Kidney epithelial cell (primary cell): ENCODE data around the gene ERGIC3. TPM values are rescaled to one million over a fixed set of nuclear protein-coding genes. Genes with fewer than 3 reads are reported as not detected.

Experiments used
- DNase-seq: peaks from one replicate; pipeline ENCODE4 v3.0.0-alpha.2; 2010; ENCODE audit warnings: low read depth
- H3K27me3 ChIP-seq: 2 replicates; pipeline ENCODE4 v1.6.0; 2011; ENCODE audit warnings: low read length; ENCODE audit not compliant: control insufficient read depth, insufficient read depth
- H3K36me3 ChIP-seq: 2 replicates; pipeline ENCODE4 v1.5.1; 2011; ENCODE audit warnings: low read length; ENCODE audit not compliant: control insufficient read depth, insufficient read depth
- H3K4me3 ChIP-seq: 2 replicates; pipeline ENCODE4 v1.5.1; 2011; ENCODE audit warnings: low read depth, mild to moderate bottlenecking, control low read depth, low read length
- total RNA-seq: library from RNA; depleted of rRNA; stranded (reverse); fragments of >200 nt; gene quantifications from 2 replicates; pipeline ENCODE4 v1.2.3, GENCODE V29; 2015
- TF ChIP-seq, protein P1 (sequence below): IDR thresholded peaks from 2 replicates; pipeline ENCODE4 v1.5.1; 2011; ENCODE audit warnings: mild to moderate bottlenecking, moderate library complexity, low read length, control low read depth, inconsistent platforms; ENCODE audit not compliant: insufficient read depth, poor library complexity, severe bottlenecking

Gene ERGIC3
- total RNA-seq, 1 donor from 2014 or later = 215 TPM

GRCh38 chr20:35560541-35560940 lies 18.7 kb downstream of the ERGIC3 start:
- H3K27me3 ChIP-seq = no peaks in the 10 kb centered on the region
- TF ChIP-seq, protein P1, sequence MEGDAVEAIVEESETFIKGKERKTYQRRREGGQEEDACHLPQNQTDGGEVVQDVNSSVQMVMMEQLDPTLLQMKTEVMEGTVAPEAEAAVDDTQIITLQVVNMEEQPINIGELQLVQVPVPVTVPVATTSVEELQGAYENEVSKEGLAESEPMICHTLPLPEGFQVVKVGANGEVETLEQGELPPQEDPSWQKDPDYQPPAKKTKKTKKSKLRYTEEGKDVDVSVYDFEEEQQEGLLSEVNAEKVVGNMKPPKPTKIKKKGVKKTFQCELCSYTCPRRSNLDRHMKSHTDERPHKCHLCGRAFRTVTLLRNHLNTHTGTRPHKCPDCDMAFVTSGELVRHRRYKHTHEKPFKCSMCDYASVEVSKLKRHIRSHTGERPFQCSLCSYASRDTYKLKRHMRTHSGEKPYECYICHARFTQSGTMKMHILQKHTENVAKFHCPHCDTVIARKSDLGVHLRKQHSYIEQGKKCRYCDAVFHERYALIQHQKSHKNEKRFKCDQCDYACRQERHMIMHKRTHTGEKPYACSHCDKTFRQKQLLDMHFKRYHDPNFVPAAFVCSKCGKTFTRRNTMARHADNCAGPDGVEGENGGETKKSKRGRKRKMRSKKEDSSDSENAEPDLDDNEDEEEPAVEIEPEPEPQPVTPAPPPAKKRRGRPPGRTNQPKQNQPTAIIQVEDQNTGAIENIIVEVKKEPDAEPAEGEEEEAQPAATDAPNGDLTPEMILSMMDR = no peak
- H3K36me3 ChIP-seq = no peaks in the 10 kb centered on the region
- no peak for DNase-seq
- no peak overlapping the region for H3K4me3 ChIP-seq

GRCh38 chr20:35561268-35561667 lies 19.4 kb downstream of the ERGIC3 start:
- TF ChIP-seq, protein P1 = peak; percentile 64
- Histone ChIP-seq H3K4me3 (no peak overlapping the region), H3K27me3 (no peaks in the 10 kb centered on the region), H3K36me3 (no peaks in the 10 kb centered on the region)
- peak; percentile 47 for DNase-seq

DNA sequence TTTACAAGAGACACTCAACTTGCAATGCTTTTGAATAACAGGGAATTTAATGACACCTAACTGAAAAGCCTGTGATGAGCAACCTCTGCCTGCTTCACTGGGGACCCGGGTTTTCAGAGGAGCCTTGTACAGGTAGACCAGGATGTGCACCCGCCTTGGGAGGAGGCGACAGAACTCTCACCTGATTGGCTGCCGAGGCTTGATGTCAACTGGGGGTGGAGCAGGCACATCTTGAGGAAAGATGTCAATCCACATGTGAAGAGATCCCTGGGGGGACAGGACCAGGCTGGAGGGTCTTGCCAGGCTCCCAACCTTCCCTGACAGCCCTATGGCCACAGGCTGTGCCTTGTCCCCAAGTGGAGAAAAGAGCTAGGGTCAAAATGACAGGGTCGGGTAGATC lies 19.8 kb downstream of the ERGIC3 start:
- H3K4me3 ChIP-seq = no peak overlapping the region
- H3K27me3 ChIP-seq = no peaks in the 10 kb centered on the region
- DNase-seq = no peak
- TF ChIP-seq, protein P1 = no peak
- H3K36me3 ChIP-seq = no peaks in the 10 kb centered on the region

DNA sequence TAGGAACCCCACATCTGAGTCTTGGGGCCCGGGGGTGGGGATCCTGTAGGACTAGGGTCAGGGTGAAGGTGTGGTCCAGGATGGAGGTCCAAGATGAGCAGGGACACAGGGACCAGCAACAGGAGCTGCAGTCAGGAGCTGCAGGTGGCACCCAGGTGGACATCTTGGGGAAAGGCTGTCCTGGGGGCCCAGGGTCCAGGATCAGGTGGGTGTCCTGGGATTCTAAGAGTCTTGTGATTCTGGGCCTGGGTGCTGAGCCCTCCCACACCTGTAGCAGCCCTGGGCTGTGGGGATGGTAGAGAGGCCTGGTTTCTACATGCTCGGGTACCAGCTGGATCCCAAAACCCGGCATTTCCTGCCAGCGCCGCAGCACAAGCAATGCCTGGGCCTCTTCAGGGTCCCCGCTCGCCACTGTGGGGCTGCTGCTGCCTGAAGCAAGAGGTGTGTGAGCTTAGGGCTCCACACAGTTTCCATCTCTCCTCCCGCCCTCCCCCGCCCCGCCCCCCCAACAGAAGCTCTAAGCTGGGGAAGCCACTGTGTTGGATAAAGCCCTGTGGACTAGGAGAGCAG lies 20.7 kb downstream of the ERGIC3 start:
- DNase-seq = no peak
- Histone ChIP-seq H3K4me3 (no peak overlapping the region), H3K36me3 (no peaks in the 10 kb centered on the region), H3K27me3 (no peaks in the 10 kb centered on the region)
- TF ChIP-seq, protein P1 = no peak

DNA sequence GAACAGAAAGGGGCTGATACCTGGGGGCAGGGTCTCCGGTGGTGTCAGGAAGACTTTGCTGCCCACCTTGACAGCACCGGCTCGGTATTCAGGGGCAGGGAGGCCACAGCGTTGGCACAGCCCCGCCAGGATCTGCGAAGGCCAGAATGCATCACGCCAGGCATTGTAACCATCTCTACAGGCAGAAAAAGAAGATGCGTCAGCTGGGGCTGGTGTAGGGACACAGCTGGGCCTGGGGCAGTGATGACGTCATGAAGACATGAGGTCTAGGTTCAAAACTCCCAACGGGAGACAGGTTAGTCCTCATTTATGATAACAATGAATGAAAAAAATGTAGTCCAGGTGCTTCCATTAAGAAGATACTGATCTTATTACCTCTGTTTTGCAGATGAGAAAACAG lies 22.0 kb downstream of the ERGIC3 start:
- Histone ChIP-seq H3K27me3 (no peaks in the 10 kb centered on the region), H3K36me3 (no peaks in the 10 kb centered on the region), H3K4me3 (no peak overlapping the region)
- TF ChIP-seq, protein P1 = no peak
- no peak for DNase-seq

GRCh38 chr20:35564905-35565304 lies 23.0 kb downstream of the ERGIC3 start:
- TF ChIP-seq, protein P1 = no peak
- no peak for DNase-seq
- Histone ChIP-seq H3K27me3 (no peaks in the 10 kb centered on the region), H3K4me3 (no peak overlapping the region), H3K36me3 (no peaks in the 10 kb centered on the region)
